IMR-90 (cell line): ENCODE data around the gene PRSS22. TPM values are rescaled to one million over a fixed set of nuclear protein-coding genes. Genes with fewer than 3 reads are reported as not detected.
A peak's percentile ranks its signal among the peaks of the same experiment; 100 is the strongest.

Experiments used
- ATAC-seq: fragments of 200-7000 bp; cut with Tn5 transposase; 2 replicates; pipeline ENCODE4 v1.9.1; 2020; ENCODE audit warnings: low read depth, mild to moderate bottlenecking, moderate library complexity
- BruUV-seq: library from RNA; stranded (reverse); fragments of 400-500 nt; replicated peaks from 2 replicates; lab custom pipeline; 2021; lab: Mats Ljungman, UMichigan
- CTCF ChIA-PET: fragments of 300-600 bp; formaldehyde crosslinking; extraction: SDS; loops from one replicate; lab custom pipeline; 2021; ENCODE audit warnings: antibody characterized with exemption; lab: Yijun Ruan, JAX
- POLR2A ChIA-PET: fragments of 300-600 bp; sonication (Branson Sonifier 250); formaldehyde crosslinking; loops from one replicate; lab custom pipeline; 2022; ENCODE audit warnings: antibody characterized with exemption; ENCODE audit not compliant: unreplicated experiment; lab: Charles Lee
- DNase-seq: peaks from one replicate; pipeline ENCODE4 v3.0.0; 2013
- H2AFZ ChIP-seq: replicated peaks from 2 replicates; pipeline ENCODE3; 2013; ENCODE audit warnings: low read length, mild to moderate bottlenecking; ENCODE audit not compliant: poor library complexity
- H2AK5ac ChIP-seq: 2 replicates; pipeline ENCODE4 v1.6.1; 2013; ENCODE audit warnings: low read depth, low read length, inconsistent platforms
- H2AK9ac ChIP-seq: replicated peaks from 2 replicates; pipeline ENCODE3; 2013; ENCODE audit warnings: mild to moderate bottlenecking, low read depth, low read length, moderate library complexity; ENCODE audit not compliant: poor library complexity
- H2BK120ac ChIP-seq: 2 replicates; pipeline ENCODE4 v1.6.1; 2013; ENCODE audit warnings: low read depth, low read length, inconsistent platforms
- H2BK15ac ChIP-seq: 3 replicates; pipeline ENCODE4 v1.6.1; 2013; ENCODE audit warnings: low read depth, low read length, inconsistent platforms
- H2BK20ac ChIP-seq: 2 replicates; pipeline ENCODE4 v1.6.1; 2013; ENCODE audit warnings: low read depth, mild to moderate bottlenecking, inconsistent platforms, low read length, moderate library complexity
- H2BK5ac ChIP-seq: 2 replicates; pipeline ENCODE4 v1.6.1; 2013; ENCODE audit warnings: mild to moderate bottlenecking, low read depth, low read length, inconsistent platforms; ENCODE audit not compliant: poor library complexity, severe bottlenecking
- H3K14ac ChIP-seq: replicated peaks from 2 replicates; pipeline ENCODE4 v1.6.1; 2013; ENCODE audit warnings: low read depth, low read length, inconsistent platforms
- H3K18ac ChIP-seq: 2 replicates; pipeline ENCODE4 v1.6.1; 2013; ENCODE audit warnings: low read depth, low read length, control low read depth
- H3K23ac ChIP-seq: 2 replicates; pipeline ENCODE4 v1.6.1; 2013; ENCODE audit warnings: low read depth, low read length, inconsistent platforms
- H3K27ac ChIP-seq: 2 replicates; pipeline ENCODE4 v1.5.1; 2013; ENCODE audit warnings: mild to moderate bottlenecking, control low read depth, low read length; ENCODE audit not compliant: insufficient read depth
- H3K27me3 ChIP-seq: 2 replicates; pipeline ENCODE4 v1.6.1; 2013; ENCODE audit warnings: low read length; ENCODE audit not compliant: control insufficient read depth, insufficient read depth
- H3K36me3 ChIP-seq: 2 replicates; pipeline ENCODE4 v1.6.1; 2013; ENCODE audit warnings: low read length, mixed read lengths; ENCODE audit not compliant: control insufficient read depth, insufficient read depth
- H3K4ac ChIP-seq: 2 replicates; pipeline ENCODE4 v1.6.1; 2013; ENCODE audit warnings: low read depth, low read length, inconsistent platforms
- H3K4me1 ChIP-seq: 2 replicates; pipeline ENCODE4 v1.6.1; 2013; ENCODE audit warnings: low read length, mixed read lengths; ENCODE audit not compliant: control insufficient read depth, insufficient read depth
- H3K4me2 ChIP-seq: 2 replicates; pipeline ENCODE4 v1.6.1; 2013; ENCODE audit warnings: low read depth, mild to moderate bottlenecking, control low read depth, low read length, moderate library complexity
- H3K4me3 ChIP-seq: 2 replicates; pipeline ENCODE4 v1.5.1; 2013; ENCODE audit warnings: low read depth, mild to moderate bottlenecking, control low read depth, low read length, moderate library complexity; ENCODE audit not compliant: insufficient read depth
- H3K56ac ChIP-seq: 2 replicates; pipeline ENCODE4 v1.6.1; 2013; ENCODE audit warnings: low read length, inconsistent platforms; ENCODE audit not compliant: insufficient read depth; ENCODE audit errors: extremely low read depth
- H3K79me1 ChIP-seq, 2 experiments: 2 replicates each; pipeline ENCODE4 v1.6.1; 2013; ENCODE audit warnings: low read length in 2 of 2, inconsistent platforms in 1 of 2, low read depth in 1 of 2
- H3K9ac ChIP-seq: 2 replicates; pipeline ENCODE4 v1.6.1; 2013; ENCODE audit warnings: low read depth, low read length, control low read depth
- H3K9me1 ChIP-seq: 2 replicates; pipeline ENCODE4 v1.6.1; 2013; ENCODE audit warnings: low read length, inconsistent platforms; ENCODE audit not compliant: insufficient read depth
- H3K9me3 ChIP-seq: 2 replicates; pipeline ENCODE4 v1.6.1; 2013; ENCODE audit warnings: low read length; ENCODE audit not compliant: control insufficient read depth, insufficient read depth
- H4K20me1 ChIP-seq: 2 replicates; pipeline ENCODE4 v1.6.1; 2013; ENCODE audit warnings: low read length, inconsistent platforms; ENCODE audit not compliant: insufficient read depth
- H4K5ac ChIP-seq: 2 replicates; pipeline ENCODE4 v1.6.1; 2013; ENCODE audit warnings: mild to moderate bottlenecking, low read depth, low read length, control low read depth
- H4K8ac ChIP-seq, 2 experiments: 2 replicates each; pipeline ENCODE4 v1.6.1; 2013; ENCODE audit warnings: low read depth in 2 of 2, low read length in 2 of 2, control low read depth in 1 of 2, inconsistent platforms in 1 of 2
- H4K91ac ChIP-seq: 2 replicates; pipeline ENCODE4 v1.6.1; 2013; ENCODE audit warnings: low read depth, low read length, inconsistent platforms; ENCODE audit not compliant: insufficient read depth
- BHLHE40 ChIP-seq: fragments of 150-350 bp; IDR thresholded peaks from 2 replicates; pipeline ENCODE4 v1.6.1; 2016; ENCODE audit warnings: mild to moderate bottlenecking, low read depth, low read length
- CEBPB ChIP-seq: IDR thresholded peaks from 2 replicates; pipeline ENCODE4 v1.6.1; 2012; ENCODE audit warnings: low read depth, low read length, improper control_type of control experiment
- CHD1 ChIP-seq: IDR thresholded peaks from 2 replicates; pipeline ENCODE4 v1.6.1; 2012; ENCODE audit warnings: low read depth, low read length, improper control_type of control experiment
- CTCF ChIP-seq: conservative IDR thresholded peaks from 2 replicates; pipeline ENCODE4 v1.5.1; 2012; ENCODE audit warnings: mild to moderate bottlenecking, low read depth, low read length, improper control_type of control experiment
- ELK1 ChIP-seq: fragments of 150-350 bp; IDR thresholded peaks from 2 replicates; pipeline ENCODE4 v1.6.1; 2016; ENCODE audit warnings: low read depth, mild to moderate bottlenecking, low read length, moderate library complexity, borderline replicate concordance
- FOS ChIP-seq: fragments of 150-350 bp; IDR thresholded peaks from 2 replicates; pipeline ENCODE4 v1.6.1; 2016; ENCODE audit warnings: low read depth, low read length
- MAFK ChIP-seq: IDR thresholded peaks from 2 replicates; pipeline ENCODE4 v1.6.1; 2012; ENCODE audit warnings: low read depth, low read length, improper control_type of control experiment
- MAZ ChIP-seq: IDR thresholded peaks from 2 replicates; pipeline ENCODE4 v1.6.1; 2012; ENCODE audit warnings: low read depth, mild to moderate bottlenecking, low read length, improper control_type of control experiment, moderate library complexity, borderline replicate concordance
- MXI1 ChIP-seq: IDR thresholded peaks from 2 replicates; pipeline ENCODE4 v1.6.1; 2012; ENCODE audit warnings: low read depth, mild to moderate bottlenecking, low read length, moderate library complexity, borderline replicate concordance
- NFE2L2 ChIP-seq: fragments of 150-350 bp; IDR thresholded peaks from 2 replicates; pipeline ENCODE4 v1.6.1; 2016; ENCODE audit warnings: low read depth, mild to moderate bottlenecking, low read length
- POLR2A ChIP-seq: IDR thresholded peaks from 2 replicates; pipeline ENCODE4 v1.6.1; 2012; ENCODE audit warnings: mild to moderate bottlenecking, low read depth, low read length
- RCOR1 ChIP-seq: IDR thresholded peaks from 2 replicates; pipeline ENCODE4 v1.6.1; 2012; ENCODE audit warnings: mild to moderate bottlenecking, low read length, improper control_type of control experiment; ENCODE audit not compliant: insufficient replicate concordance
- RFX5 ChIP-seq: IDR thresholded peaks from 2 replicates; pipeline ENCODE4 v1.8.0; 2012; ENCODE audit warnings: low read depth, mild to moderate bottlenecking, low read length, moderate library complexity
- WGBS, 2 experiments: methylation state at CpG; one replicate each; pipeline versions ENCODE4 v1.1.5 to v1.1.7; 2013; ENCODE audit warnings: missing lambda C conversion rate in 2 of 2; ENCODE audit not compliant: insufficient read length in 1 of 2; ENCODE audit errors: extremely low coverage in 2 of 2; 5-methylcytosine and 5-hydroxymethylcytosine counted together
- dilution Hi-C: fragments of 300-500 bp; cut with HindIII; formaldehyde crosslinking; loops from one replicate; pipeline ENCODE4 v1.14.3; 2018; ENCODE audit warnings: low sequenced_read_pairs; ENCODE audit not compliant: unreplicated experiment
- in situ Hi-C: fragments of 300-500 bp; cut with MboI; formaldehyde crosslinking; loops from 3 replicates; pipeline ENCODE4 v1.14.3; 2019; ENCODE audit warnings: low sequenced_read_pairs, inconsistent platforms, mixed read lengths
- intact Hi-C: fragments of 100-400 bp; cut with micrococcal nuclease; formaldehyde crosslinking; loops from 2 replicates; pipeline ENCODE4 v1.10.0; 2022
- polyA plus RNA-seq, 3 experiments: library from polyadenylated mRNA; depleted of rRNA; stranded (reverse); fragments of >200 nt; gene quantifications; 2 replicates each; pipeline ENCODE4 v1.2.3, GENCODE V29; 2012; ENCODE audit warnings: low replicate concordance in 1 of 3
- total RNA-seq: library from RNA; depleted of rRNA; stranded (reverse); fragments of >200 nt; gene quantifications from 2 replicates; pipeline ENCODE4 v1.2.3, GENCODE V29; 2012

The PRSS22 gene
- total and polyA plus RNA-seq, 2 of the 4 experiments (the other 2 are of a cell fraction) = not detected

- POLR2A ChIA-PET = interaction anchor here (0.6 kb wide), 1 partner anchor 262 kb away, joined by 3 read pairs; no protein-coding TSS in a partner anchor
- dilution Hi-C loops = no loop called here
- TF ChIP-seq BHLHE40 (peak; percentile 80; the same call in 1 of the 2 replicates), CEBPB (no peak), POLR2A (peak; percentile 52), MAZ (peak; percentile 70; the same call in 1 of the 2 replicates), RFX5 (0 out of 2 replicates have a peak, but pooled peaks have one; percentile 30), MAFK (no peak), ELK1 (no peak), MXI1 (peak; percentile 26; the same call in 1 of the 2 replicates), RCOR1 (no peak), FOS (peak; percentile 36; the same call in 1 of the 2 replicates), CTCF (no peak), CHD1 (no peak), NFE2L2 (no peak)
Measured at GRCh38 chr16:2882650-2883457, 24.9 kb upstream of the PRSS22 start, which contains the start of gene FLYWCH2. Gene FLYWCH2 (plus strand): TSS chr16:2883215. CDS start chr16:2896450, 13,235 bp downstream.

More at GRCh38 chr16:2882650-2883457, 24.9 kb upstream of the PRSS22 start, which contains the start of gene FLYWCH2:
- peak within 1 kb of the TSS; percentile 77 for H2BK5ac ChIP-seq
- H3K4me3 ChIP-seq = peak within 1 kb of the TSS; percentile 49
- H4K8ac ChIP-seq = peak within 1 kb of the TSS; percentile 59 to 91
- whole genome bisulfite sequencing, 2 experiments = 1% methylated on average over 21 of the region's 73 CpGs; no CpG with 5 or more reads in 1 of the 2 experiments
- H3K23ac ChIP-seq = peak within 1 kb of the TSS; percentile 87
- H3K4ac ChIP-seq = peak within 1 kb of the TSS; percentile 83
- H3K9ac ChIP-seq = peak within 1 kb of the TSS; percentile 75
- H2AFZ ChIP-seq = peak within 1 kb of the TSS; percentile 98
- H3K36me3 ChIP-seq = no peaks in the 10 kb centered on the region
- no peaks in the 10 kb centered on the region for H3K27me3 ChIP-seq
- H3K79me1 ChIP-seq = peaks cover 9 to 23% of the 10 kb centered on the region in 2 experiments
- DNase-seq (peak; percentile 98), ATAC-seq (peak; percentile 97)
- H3K18ac ChIP-seq = peak within 1 kb of the TSS; percentile 12; the same call in 1 of the 2 replicates
- peaks cover 4% of the 10 kb centered on the region; the same call in 1 of the 2 replicates for H3K9me1 ChIP-seq
- H3K9me3 ChIP-seq = no peaks in the 10 kb centered on the region; the same call in 1 of the 2 replicates
- H4K91ac ChIP-seq = peak within 1 kb of the TSS; percentile 73
- H3K4me2 ChIP-seq = peak within 1 kb of the TSS; percentile 94
- CTCF ChIA-PET = interaction anchor here (1.0 to 1.2 kb wide), 3 partner anchors 24 to 87 kb away, joined by 3 to 5 read pairs (median 5); partner anchors contain the start of gene PAQR4
- no TSS peak for BruUV-seq
- in situ Hi-C loops (no loop called here), intact Hi-C loops (loop anchor here (1.0 kb wide), 1 partner anchor 21 kb away; no protein-coding TSS in a partner anchor)
- peak within 1 kb of the TSS; percentile 86 for H2AK9ac ChIP-seq
- peak within 1 kb of the TSS; percentile 83 for H2AK5ac ChIP-seq
- H2BK20ac ChIP-seq = no peak within 1 kb of the TSS
- H2BK120ac ChIP-seq = no peak within 1 kb of the TSS
- H3K56ac ChIP-seq = peak within 1 kb of the TSS; percentile 57
- H4K20me1 ChIP-seq = no peaks in the 10 kb centered on the region
- H2BK15ac ChIP-seq = peak within 1 kb of the TSS; percentile 25; the same call in 1 of the 3 replicates
- peaks cover 4% of the 10 kb centered on the region for H3K4me1 ChIP-seq
- H3K27ac ChIP-seq = peak within 1 kb of the TSS; percentile 83
- H3K14ac ChIP-seq = peak within 1 kb of the TSS; percentile 66
- peak within 1 kb of the TSS; percentile 34; the same call in 1 of the 2 replicates for H4K5ac ChIP-seq
